ENCODE results near the gene HOXC11. TPM values are rescaled to one million over a fixed set of nuclear protein-coding genes. Genes with fewer than 3 reads are reported as not detected.
A peak's percentile ranks its signal among the peaks of the same experiment; 100 is the strongest.

HOXC11 gene
- total and polyA plus RNA-seq, 2 experiments from 2014 or later, result not detected

GRCh38 chr12:53967421-53967925 lies 5.5 kb upstream of the HOXC11 start:
- Mint-ChIP-seq H3K9me3 (no peaks in the 10 kb centered on the region; the same call in 1 of the 3 replicates), H3K36me3 (ENCODE audit: low read depth) (no peaks in the 10 kb centered on the region; the same call in 2 of the 3 replicates), H3K4me3 (no peak overlapping the region), H3K27ac (no peak overlapping the region), H3K27me3 (ENCODE audit: insufficient read depth, low read depth, poor library complexity) (peaks cover 100% of the 10 kb centered on the region), H3K4me1 (peaks cover 15% of the 10 kb centered on the region)
- Histone ChIP-seq H3K4me2 (no peak overlapping the region), H3K4me3 (no peak overlapping the region), H3K36me3 (ENCODE audit: insufficient read depth) (no peaks in the 10 kb centered on the region; the same call in 1 of the 2 replicates), H4K20me1 (replicated peaks; ENCODE audit: insufficient read depth) (peaks cover 78% of the 10 kb centered on the region), H3F3A (replicated peaks; ENCODE audit: low read depth) (peaks cover 49% of the 10 kb centered on the region), H3K79me2 (replicated peaks; ENCODE audit: insufficient read depth) (no peaks in the 10 kb centered on the region), H3K4me1 (ENCODE audit: insufficient read depth) (peaks cover 15% of the 10 kb centered on the region), H3K27ac (ENCODE audit: low read depth) (no peak overlapping the region), H2AFZ (no peak overlapping the region), H3K27me3 (ENCODE audit: insufficient read depth) (peaks cover 100% of the 10 kb centered on the region), H3K9me2 (ENCODE audit: insufficient read depth) (no peaks in the 10 kb centered on the region)
- TF ChIP-seq EZH2phosphoT487 (IDR thresholded peaks at IDR 0.05; ENCODE audit: unreplicated experiment) (peak; percentile 55), EZH2 (IDR thresholded peaks at IDR 0.05; ENCODE audit: low read depth, unreplicated experiment) (peak; percentile 53), POLR2AphosphoS5 (IDR thresholded peaks at IDR 0.05; ENCODE audit: low read depth) (no peak)
- ATAC-seq (no peak), DNase-seq (ENCODE audit: low spot score) (no peak)

DNA sequence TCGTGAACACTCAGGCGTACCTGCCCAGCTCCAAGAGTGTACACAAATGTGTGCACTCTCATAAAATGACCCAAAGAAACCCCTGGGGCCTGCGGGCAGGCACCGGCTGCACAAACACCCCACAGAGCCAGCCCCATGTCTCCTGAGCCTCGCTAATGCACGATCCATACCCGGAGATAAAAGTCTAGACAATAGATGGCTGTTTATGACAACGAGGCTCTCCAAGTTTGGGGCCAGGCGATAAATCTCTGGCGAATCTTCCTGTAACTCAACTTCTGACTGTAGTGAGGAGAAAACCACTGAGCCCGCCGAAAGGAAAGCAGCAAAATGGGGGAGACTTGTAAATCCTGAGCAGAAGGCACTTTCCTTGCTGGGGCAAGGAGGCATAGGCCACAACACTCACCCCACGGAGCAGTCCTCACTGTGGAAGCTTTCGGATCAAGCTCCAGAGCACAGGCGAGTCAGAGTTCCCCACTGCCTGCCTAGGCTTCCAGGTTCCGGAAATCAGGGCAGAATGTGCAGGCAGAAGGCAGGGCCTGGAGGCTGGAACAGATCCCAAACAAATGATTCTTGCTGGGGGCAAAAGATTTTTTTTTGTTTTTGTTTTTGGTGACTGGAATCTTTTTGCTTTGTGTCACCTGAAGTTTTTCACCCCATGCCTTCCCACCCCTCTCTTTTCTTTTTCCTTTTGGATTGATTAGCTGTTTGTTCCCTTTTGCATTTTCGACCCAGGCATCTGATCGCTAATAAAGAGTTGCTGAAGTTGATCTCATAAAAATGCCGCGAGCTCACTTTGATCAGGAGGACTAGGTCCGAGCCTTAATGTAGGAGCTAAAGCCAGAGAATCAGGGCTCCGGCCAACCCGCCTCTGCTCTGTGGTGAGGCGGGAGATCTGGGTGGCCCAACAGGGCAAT lies 4.5 kb upstream of the HOXC11 start:
- peaks cover 100% of the 10 kb centered on the region for H3K27me3 Mint-ChIP-seq (ENCODE audit: insufficient read depth, low read depth, poor library complexity)
- H3K9me3 Mint-ChIP-seq, result no peaks in the 10 kb centered on the region; the same call in 1 of the 3 replicates
- Histone ChIP-seq H3K79me2 (replicated peaks; ENCODE audit: insufficient read depth) (no peaks in the 10 kb centered on the region), H3K9me2 (ENCODE audit: insufficient read depth) (no peaks in the 10 kb centered on the region), H3K4me2 (no peak overlapping the region), H3F3A (replicated peaks; ENCODE audit: low read depth) (peaks cover 49% of the 10 kb centered on the region), H3K27me3 (ENCODE audit: insufficient read depth) (peaks cover 100% of the 10 kb centered on the region), H2AFZ (no peak overlapping the region), H3K4me1 (ENCODE audit: insufficient read depth) (peaks cover 18% of the 10 kb centered on the region), H3K4me3 (no peak overlapping the region), H3K27ac (ENCODE audit: low read depth) (no peak overlapping the region), H3K36me3 (ENCODE audit: insufficient read depth) (no peaks in the 10 kb centered on the region; the same call in 1 of the 2 replicates), H4K20me1 (replicated peaks; ENCODE audit: insufficient read depth) (peaks cover 70% of the 10 kb centered on the region)
- peaks cover 21% of the 10 kb centered on the region for H3K4me1 Mint-ChIP-seq
- DNase-seq (ENCODE audit: low spot score), result no peak
- TF ChIP-seq EZH2phosphoT487 (IDR thresholded peaks at IDR 0.05; ENCODE audit: unreplicated experiment), result peak; percentile 44
- TF ChIP-seq POLR2AphosphoS5 (IDR thresholded peaks at IDR 0.05; ENCODE audit: low read depth), result no peak
- no peak for TF ChIP-seq NANOG (IDR thresholded peaks at IDR 0.05; ENCODE audit: borderline replicate concordance)
- TF ChIP-seq EZH2 (IDR thresholded peaks at IDR 0.05; ENCODE audit: low read depth, unreplicated experiment), result peak; percentile 92
- TF ChIP-seq ZNF331 (CRISPR knock-in tag; IDR thresholded peaks at IDR 0.05; ENCODE audit: low read depth), result no peak
- no peak for TF ChIP-seq ZNF462 (CRISPR knock-in tag; IDR thresholded peaks at IDR 0.05)
- H3K4me3 Mint-ChIP-seq, result no peak overlapping the region
- no peak for ATAC-seq
- no peak overlapping the region for H3K27ac Mint-ChIP-seq
- no peaks in the 10 kb centered on the region; the same call in 2 of the 3 replicates for H3K36me3 Mint-ChIP-seq (ENCODE audit: low read depth)

All from GM23338 (cell line).